GM12865 (cell line): ENCODE data around the gene DMC1.

ENCODE experiments used
- DNase-seq: peaks from one replicate; pipeline ENCODE4 v3.0.0; 2010; ENCODE audit warnings: low read depth
- H3K4me3 ChIP-seq: 2 replicates; pipeline ENCODE4 v1.5.1; 2011; ENCODE audit warnings: mild to moderate bottlenecking, low read depth, low read length, control low read depth
- TF ChIP-seq, protein P1 (sequence below): IDR thresholded peaks from 2 replicates; pipeline ENCODE4 v1.5.1; 2011; ENCODE audit warnings: low read length, control low read depth, low read depth, inconsistent platforms; ENCODE audit not compliant: insufficient read depth; ENCODE audit errors: missing control alignments

The DMC1 gene

DNA sequence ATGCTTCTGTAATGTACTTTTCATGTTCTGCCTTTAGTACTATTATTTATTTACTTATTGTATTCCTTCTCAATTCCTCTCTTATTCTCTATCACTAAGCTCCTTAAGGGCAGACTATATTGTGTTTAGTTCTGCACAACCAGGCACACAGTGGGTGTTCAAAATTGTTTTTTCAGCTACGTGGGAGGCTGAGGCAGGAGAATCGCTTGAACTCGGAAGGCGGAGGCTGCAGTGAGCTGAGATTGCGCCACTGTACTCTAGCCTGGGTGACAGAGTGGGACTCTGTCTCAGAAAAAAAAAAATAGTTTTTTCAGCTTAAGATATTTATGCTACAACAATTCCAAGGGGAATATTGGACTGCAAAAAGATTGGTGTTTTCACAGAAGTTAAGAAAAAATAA is 46.5 kb downstream of the DMC1 start:
- TF ChIP-seq, protein P1, sequence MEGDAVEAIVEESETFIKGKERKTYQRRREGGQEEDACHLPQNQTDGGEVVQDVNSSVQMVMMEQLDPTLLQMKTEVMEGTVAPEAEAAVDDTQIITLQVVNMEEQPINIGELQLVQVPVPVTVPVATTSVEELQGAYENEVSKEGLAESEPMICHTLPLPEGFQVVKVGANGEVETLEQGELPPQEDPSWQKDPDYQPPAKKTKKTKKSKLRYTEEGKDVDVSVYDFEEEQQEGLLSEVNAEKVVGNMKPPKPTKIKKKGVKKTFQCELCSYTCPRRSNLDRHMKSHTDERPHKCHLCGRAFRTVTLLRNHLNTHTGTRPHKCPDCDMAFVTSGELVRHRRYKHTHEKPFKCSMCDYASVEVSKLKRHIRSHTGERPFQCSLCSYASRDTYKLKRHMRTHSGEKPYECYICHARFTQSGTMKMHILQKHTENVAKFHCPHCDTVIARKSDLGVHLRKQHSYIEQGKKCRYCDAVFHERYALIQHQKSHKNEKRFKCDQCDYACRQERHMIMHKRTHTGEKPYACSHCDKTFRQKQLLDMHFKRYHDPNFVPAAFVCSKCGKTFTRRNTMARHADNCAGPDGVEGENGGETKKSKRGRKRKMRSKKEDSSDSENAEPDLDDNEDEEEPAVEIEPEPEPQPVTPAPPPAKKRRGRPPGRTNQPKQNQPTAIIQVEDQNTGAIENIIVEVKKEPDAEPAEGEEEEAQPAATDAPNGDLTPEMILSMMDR = no peak
- no peak for DNase-seq
- H3K4me3 ChIP-seq = no peak overlapping the region

DNA sequence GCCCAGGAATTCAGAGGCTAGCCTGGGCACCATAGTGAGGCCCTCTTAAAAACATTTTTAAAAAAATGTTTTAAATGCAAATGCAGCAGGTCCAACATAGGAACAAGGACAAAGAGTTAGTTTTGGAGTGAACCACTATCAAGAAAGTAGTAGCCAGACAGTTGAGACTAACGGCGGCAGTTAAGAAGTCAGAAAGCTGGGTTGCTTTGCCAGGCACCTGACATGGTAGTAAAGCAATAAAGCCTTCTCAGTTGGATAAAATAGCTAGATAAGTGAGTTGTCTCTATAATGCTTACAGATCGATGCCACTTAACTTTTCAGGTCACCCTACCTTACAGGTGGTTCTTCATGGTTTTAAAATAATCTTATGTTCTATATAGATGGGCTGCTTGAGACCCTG is 47.0 kb downstream of the DMC1 start:
- TF ChIP-seq, protein P1 = no peak
- H3K4me3 ChIP-seq = no peak overlapping the region
- DNase-seq = no peak

DNA sequence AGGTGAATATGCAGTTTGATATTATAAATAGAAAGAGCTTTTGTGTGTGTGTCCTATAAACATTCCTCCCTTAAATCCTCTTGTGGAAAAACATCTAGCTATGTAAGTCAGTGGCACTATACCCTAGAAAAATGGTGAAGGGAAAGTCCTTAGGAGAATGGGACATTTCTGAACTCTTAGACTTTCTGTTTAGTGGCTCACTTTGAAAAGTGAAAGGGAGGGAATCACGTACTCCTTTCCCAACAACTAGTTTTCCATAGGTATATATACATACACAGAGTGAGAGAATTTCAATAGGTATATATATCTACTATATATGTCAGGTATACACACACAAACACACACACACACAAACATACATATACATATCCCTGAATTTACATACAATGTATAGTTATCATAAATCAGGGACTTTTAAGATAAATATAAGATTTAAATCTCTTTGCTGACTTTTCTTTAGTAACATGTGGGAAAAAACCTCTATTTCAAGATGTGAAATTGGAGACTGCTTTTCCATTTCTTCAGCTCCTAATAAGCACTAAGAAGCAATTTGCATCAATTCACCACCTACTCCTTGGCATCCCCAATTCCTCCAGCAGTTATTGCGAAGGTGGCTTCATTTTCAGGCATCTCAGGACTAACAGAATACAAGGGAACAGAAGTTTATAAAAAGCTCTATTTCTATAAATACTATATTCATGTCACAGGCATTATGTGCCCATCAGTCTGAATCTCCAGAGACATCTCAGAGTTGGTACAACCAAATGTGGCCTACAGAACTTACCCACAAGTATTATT is 50.3 kb downstream of the DMC1 start:
- TF ChIP-seq, protein P1 = no peak
- no peak for DNase-seq
- no peak overlapping the region for H3K4me3 ChIP-seq

DNA sequence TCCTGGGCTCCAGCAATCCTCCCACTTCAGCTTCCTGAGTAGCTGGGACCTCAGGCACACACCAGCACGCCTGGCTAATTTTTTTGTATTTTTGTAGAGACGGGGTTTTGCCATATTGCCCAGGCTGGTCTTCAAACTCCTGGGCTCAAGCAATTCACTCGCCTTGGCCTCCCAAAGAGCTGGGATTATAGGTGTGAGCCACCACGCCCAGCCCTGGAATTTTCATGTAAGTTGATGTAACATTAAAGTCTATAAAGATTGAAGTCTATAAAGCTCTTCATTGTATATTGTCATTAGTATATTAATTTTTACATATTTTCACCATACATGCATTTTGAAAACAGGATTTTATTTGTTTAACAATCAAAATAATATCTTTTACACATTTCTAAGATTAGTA is 51.4 kb downstream of the DMC1 start:
- TF ChIP-seq, protein P1 = no peak
- DNase-seq = no peak
- H3K4me3 ChIP-seq = no peak overlapping the region

DNA sequence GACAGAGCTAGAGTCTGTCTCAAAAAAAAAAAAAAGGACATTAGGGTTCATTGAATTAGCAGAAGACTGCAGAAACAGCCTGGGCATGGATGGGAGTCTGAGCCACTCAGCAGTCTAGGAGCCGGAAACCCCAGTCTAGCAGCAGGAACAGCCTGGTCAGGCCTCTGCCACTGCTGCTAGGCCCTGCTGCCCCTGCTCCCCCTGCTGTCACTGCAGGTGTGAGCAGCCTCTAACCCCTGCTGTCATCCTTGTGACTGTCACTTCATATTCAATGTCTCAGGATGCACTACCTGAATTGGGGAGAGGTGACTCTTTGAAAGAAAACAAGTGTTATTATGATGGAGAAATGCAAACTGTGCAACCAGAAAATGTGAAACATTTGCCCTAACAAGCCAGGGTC is 56.9 kb downstream of the DMC1 start:
- DNase-seq = peak; percentile 65
- TF ChIP-seq, protein P1 = peak; percentile 52
- H3K4me3 ChIP-seq = no peak overlapping the region

DNA sequence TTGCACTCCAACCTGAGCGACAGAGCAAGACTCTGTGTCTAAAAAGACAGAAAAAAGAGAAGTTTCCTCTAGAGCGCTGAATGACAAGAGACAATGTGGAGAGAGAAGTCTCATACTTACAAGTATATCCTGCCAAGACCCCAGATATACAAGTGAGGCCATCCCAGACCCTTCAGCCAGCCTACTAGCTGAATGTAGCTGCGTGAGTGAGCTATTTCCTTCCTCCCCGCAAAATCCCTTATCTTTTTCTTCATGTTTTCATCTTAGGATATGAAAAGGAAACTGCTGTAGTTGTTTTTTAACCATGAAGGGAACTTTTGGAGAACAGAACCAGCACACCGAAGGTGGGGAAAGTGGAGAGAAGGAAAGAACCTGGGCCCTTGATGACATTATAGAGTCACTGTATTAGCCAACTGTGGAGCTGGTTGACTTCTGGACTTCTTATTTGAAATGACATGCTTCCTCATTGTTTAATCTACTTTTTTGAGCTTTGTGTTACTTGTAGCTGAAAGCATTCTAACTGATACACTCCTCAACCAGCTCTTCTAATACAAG is 59.5 kb downstream of the DMC1 start:
- H3K4me3 ChIP-seq = no peak overlapping the region
- TF ChIP-seq, protein P1 = no peak
- DNase-seq = no peak
